H9 (cell line): ENCODE results near the gene SFMBT2. TPM values are rescaled to one million over a fixed set of nuclear protein-coding genes. Genes with fewer than 3 reads are reported as not detected.

Experiments used
- DNase-seq: peaks from one replicate; pipeline ENCODE4 v3.0.0-alpha.2; 2017
- H2AFZ ChIP-seq: one replicate; pipeline ENCODE4 v1.6.1; 2013; ENCODE audit warnings: mild to moderate bottlenecking, low read length, control low read depth, moderate library complexity
- H2AK5ac ChIP-seq: 2 replicates; pipeline ENCODE4 v1.6.1; 2013; ENCODE audit warnings: low read length, control low read depth, mixed read lengths; ENCODE audit not compliant: insufficient read length
- H2BK120ac ChIP-seq: one replicate; pipeline ENCODE4 v1.6.1; 2013; ENCODE audit warnings: low read depth, mild to moderate bottlenecking, low read length, control low read depth, inconsistent platforms; ENCODE audit not compliant: poor library complexity, severe bottlenecking
- H2BK12ac ChIP-seq: 2 replicates; pipeline ENCODE4 v1.6.1; 2013; ENCODE audit warnings: low read length, control low read depth, mixed read lengths, low read depth; ENCODE audit not compliant: insufficient read length
- H2BK15ac ChIP-seq: 2 replicates; pipeline ENCODE4 v1.6.1; 2013; ENCODE audit warnings: low read depth, low read length, control low read depth
- H2BK20ac ChIP-seq: one replicate; pipeline ENCODE4 v1.6.1; 2013; ENCODE audit warnings: low read depth, mild to moderate bottlenecking, low read length, control low read depth, inconsistent platforms; ENCODE audit not compliant: poor library complexity, severe bottlenecking
- H2BK5ac ChIP-seq: 2 replicates; pipeline ENCODE4 v1.6.1; 2013; ENCODE audit warnings: low read length, control low read depth, mixed read lengths; ENCODE audit not compliant: insufficient read length
- H3K14ac ChIP-seq: 2 replicates; pipeline ENCODE4 v1.6.1; 2013; ENCODE audit warnings: low read length, control low read depth; ENCODE audit not compliant: insufficient read depth
- H3K18ac ChIP-seq: 2 replicates; pipeline ENCODE4 v1.6.1; 2013; ENCODE audit warnings: low read depth, mild to moderate bottlenecking, mixed read lengths, low read length, control low read depth; ENCODE audit not compliant: insufficient read length
- H3K23ac ChIP-seq: 2 replicates; pipeline ENCODE4 v1.6.1; 2013; ENCODE audit warnings: low read length, control low read depth, mixed read lengths, low read depth; ENCODE audit not compliant: insufficient read length
- H3K23me2 ChIP-seq: 2 replicates; pipeline ENCODE4 v1.6.1; 2013; ENCODE audit warnings: low read depth, mild to moderate bottlenecking, mixed read lengths, low read length, control low read depth; ENCODE audit not compliant: insufficient read length, poor library complexity, severe bottlenecking
- H3K27ac ChIP-seq: 2 replicates; pipeline ENCODE4 v1.5.1; 2013; ENCODE audit warnings: low read length, control low read depth, mixed read lengths, low read depth; ENCODE audit not compliant: insufficient read length
- H3K27me3 ChIP-seq: 2 replicates; pipeline ENCODE4 v1.6.1; 2013; ENCODE audit warnings: low read length, control low read depth, inconsistent platforms; ENCODE audit not compliant: insufficient read depth
- H3K4ac ChIP-seq: 2 replicates; pipeline ENCODE4 v1.6.1; 2013; ENCODE audit warnings: low read depth, mild to moderate bottlenecking, control low read depth, inconsistent platforms, low read length, moderate library complexity
- H3K4me1 ChIP-seq: 2 replicates; pipeline ENCODE4 v1.6.1; 2013; ENCODE audit warnings: low read length, control low read depth, inconsistent platforms; ENCODE audit not compliant: insufficient read depth
- H3K4me2 ChIP-seq: 2 replicates; pipeline ENCODE4 v1.6.1; 2013; ENCODE audit warnings: low read length, control low read depth, mixed read lengths; ENCODE audit not compliant: insufficient read length, insufficient read depth
- H3K56ac ChIP-seq: 2 replicates; pipeline ENCODE4 v1.6.1; 2013; ENCODE audit warnings: low read depth, mild to moderate bottlenecking, mixed read lengths, low read length, control low read depth; ENCODE audit not compliant: insufficient read length
- H3K79me1 ChIP-seq: 2 replicates; pipeline ENCODE4 v1.6.1; 2013; ENCODE audit warnings: low read depth, mild to moderate bottlenecking, moderate library complexity, low read length, control low read depth, inconsistent platforms; ENCODE audit not compliant: insufficient read depth, poor library complexity, severe bottlenecking
- H3K79me2 ChIP-seq: 2 replicates; pipeline ENCODE4 v1.6.1; 2013; ENCODE audit warnings: low read length, control low read depth, inconsistent platforms; ENCODE audit not compliant: insufficient read depth
- H3K9ac ChIP-seq: 2 replicates; pipeline ENCODE4 v1.6.1; 2013; ENCODE audit warnings: low read length, control low read depth, mixed read lengths; ENCODE audit not compliant: insufficient read length; ENCODE audit errors: extremely low read depth
- H3K9me3 ChIP-seq: one replicate; pipeline ENCODE4 v1.6.1; 2013; ENCODE audit warnings: low read depth, low read length, inconsistent platforms; ENCODE audit not compliant: control insufficient read depth
- H3T11ph ChIP-seq: one replicate; pipeline ENCODE4 v1.6.1; 2013; ENCODE audit warnings: mild to moderate bottlenecking, low read length, control low read depth, inconsistent platforms
- H4K20me1 ChIP-seq: one replicate; pipeline ENCODE4 v1.6.1; 2013; ENCODE audit not compliant: control insufficient read depth, insufficient read length, insufficient read depth
- H4K5ac ChIP-seq: 2 replicates; pipeline ENCODE4 v1.6.1; 2013; ENCODE audit warnings: low read depth, mild to moderate bottlenecking, mixed read lengths, low read length, control low read depth; ENCODE audit not compliant: insufficient read length
- H4K8ac ChIP-seq: replicated peaks from 2 replicates; pipeline ENCODE4 v1.6.1; 2013; ENCODE audit warnings: low read length, control low read depth, mixed read lengths, low read depth; ENCODE audit not compliant: insufficient read length
- H4K91ac ChIP-seq: 2 replicates; pipeline ENCODE4 v1.6.1; 2013; ENCODE audit warnings: low read depth, mild to moderate bottlenecking, moderate library complexity, mixed read lengths, low read length, control low read depth; ENCODE audit not compliant: insufficient read length
- H3K27ac Mint-ChIP-seq, 3 experiments: 2 replicates in 2 of 3; 3 replicates in 1 of 3; pipeline ENCODE4 v1.8.0; 2020 to 2021; ENCODE audit warnings: mixed read lengths in 3 of 3, mild to moderate bottlenecking in 1 of 3, moderate library complexity in 1 of 3
- H3K27me3 Mint-ChIP-seq: 2 replicates; pipeline ENCODE4 v1.8.0; 2021; ENCODE audit warnings: low read depth, mild to moderate bottlenecking, moderate library complexity, mixed read lengths
- H3K36me3 Mint-ChIP-seq, 3 experiments: 2 replicates in 2 of 3; 3 replicates in 1 of 3; pipeline ENCODE4 v1.8.0; 2020 to 2021; ENCODE audit warnings: low read depth in 3 of 3, mixed read lengths in 3 of 3; ENCODE audit not compliant: insufficient read depth in 1 of 3
- H3K4me1 Mint-ChIP-seq, 2 experiments: 2 replicates each; pipeline ENCODE4 v1.8.0; 2020; ENCODE audit warnings: mixed read lengths in 2 of 2
- H3K4me3 Mint-ChIP-seq, 2 experiments: 2 replicates in 1 of 2; 3 replicates in 1 of 2; pipeline ENCODE4 v1.8.0; 2020 to 2021; ENCODE audit warnings: mild to moderate bottlenecking in 2 of 2, mixed read lengths in 2 of 2, moderate library complexity in 1 of 2
- H3K9me3 Mint-ChIP-seq, 2 experiments: 2 replicates in 1 of 2; 3 replicates in 1 of 2; pipeline ENCODE4 v1.8.0; 2020; ENCODE audit warnings: mild to moderate bottlenecking in 2 of 2, mixed read lengths in 2 of 2, moderate library complexity in 1 of 2
- WGBS: extraction: QIAGEN DNeasy Blood & Tissue Kit; methylation state at CpG from one replicate; pipeline ENCODE4 v1.1.7; 2013; ENCODE audit warnings: missing lambda C conversion rate, low lambda C conversion rate, mixed read lengths; ENCODE audit not compliant: insufficient read length; ENCODE audit errors: extremely low coverage; 5-methylcytosine and 5-hydroxymethylcytosine counted together
- total RNA-seq: library from RNA; stranded (reverse); gene quantifications from 2 replicates; pipeline ENCODE4 v1.2.1, GENCODE V29; 2021
- TF ChIP-seq, protein P1 (sequence below): fragments of 200-600 bp; sonication (generic); conservative IDR thresholded peaks from 3 replicates; pipeline ENCODE4 v1.8.0; 2021; ENCODE audit warnings: antibody characterized with exemption, mild to moderate bottlenecking

SFMBT2 gene
- total RNA-seq, 1 experiment from 2014 or later: 5.3 TPM

DNA sequence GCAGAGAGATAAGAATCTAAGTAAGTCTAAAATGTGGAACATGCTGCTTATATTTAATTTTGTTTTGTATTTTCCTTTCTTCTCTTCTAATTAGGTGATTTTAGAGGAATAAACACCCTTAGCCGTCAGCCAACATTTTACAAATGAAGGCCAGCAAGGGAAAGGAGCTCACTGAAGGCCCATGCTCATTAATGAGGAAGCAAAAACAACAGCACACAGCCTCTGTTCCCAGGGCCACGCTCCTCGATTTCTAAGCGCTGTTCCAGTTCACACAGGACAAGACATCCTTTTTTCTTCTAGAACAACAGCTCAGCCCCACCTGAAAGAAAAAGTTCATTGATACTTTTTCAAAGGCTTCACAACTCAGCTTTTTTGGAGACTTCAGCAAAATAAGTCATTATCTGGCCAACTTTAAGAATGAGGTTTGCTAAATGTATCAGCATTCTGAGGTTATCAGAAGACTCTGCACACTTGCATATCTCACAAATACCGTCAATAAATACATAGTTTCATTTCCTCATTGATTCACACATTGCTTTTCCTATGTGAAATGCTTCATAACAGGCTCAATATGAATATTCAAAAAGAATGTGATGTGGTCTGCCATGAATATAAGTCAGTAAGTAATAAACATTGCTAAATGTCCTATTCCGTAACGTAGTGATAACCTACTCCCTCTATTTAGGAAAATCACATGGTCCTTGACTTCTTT lies 34.8 kb upstream of the SFMBT2 start:
- no peak overlapping the region for H3K14ac ChIP-seq
- Mint-ChIP-seq H3K27me3 (no peaks in the 10 kb centered on the region; the same call in 1 of the 2 replicates), H3K27ac (peak overlapping the region in 1 of 3 experiments; percentile 76; a peak in 1 of 7 replicates), H3K4me3 (no peak overlapping the region), H3K4me1 (peaks cover 5 to 16% of the 10 kb centered on the region in 2 experiments), H3K36me3 (peaks cover 9 to 27% (median 15%) of the 10 kb centered on the region in 3 experiments), H3K9me3 (peaks cover 29% of the 10 kb centered on the region in 2 experiments)
- H4K5ac ChIP-seq: no peak overlapping the region
- H4K20me1 ChIP-seq: no peaks in the 10 kb centered on the region
- H3K27ac ChIP-seq: no peak overlapping the region
- TF ChIP-seq, protein P1, sequence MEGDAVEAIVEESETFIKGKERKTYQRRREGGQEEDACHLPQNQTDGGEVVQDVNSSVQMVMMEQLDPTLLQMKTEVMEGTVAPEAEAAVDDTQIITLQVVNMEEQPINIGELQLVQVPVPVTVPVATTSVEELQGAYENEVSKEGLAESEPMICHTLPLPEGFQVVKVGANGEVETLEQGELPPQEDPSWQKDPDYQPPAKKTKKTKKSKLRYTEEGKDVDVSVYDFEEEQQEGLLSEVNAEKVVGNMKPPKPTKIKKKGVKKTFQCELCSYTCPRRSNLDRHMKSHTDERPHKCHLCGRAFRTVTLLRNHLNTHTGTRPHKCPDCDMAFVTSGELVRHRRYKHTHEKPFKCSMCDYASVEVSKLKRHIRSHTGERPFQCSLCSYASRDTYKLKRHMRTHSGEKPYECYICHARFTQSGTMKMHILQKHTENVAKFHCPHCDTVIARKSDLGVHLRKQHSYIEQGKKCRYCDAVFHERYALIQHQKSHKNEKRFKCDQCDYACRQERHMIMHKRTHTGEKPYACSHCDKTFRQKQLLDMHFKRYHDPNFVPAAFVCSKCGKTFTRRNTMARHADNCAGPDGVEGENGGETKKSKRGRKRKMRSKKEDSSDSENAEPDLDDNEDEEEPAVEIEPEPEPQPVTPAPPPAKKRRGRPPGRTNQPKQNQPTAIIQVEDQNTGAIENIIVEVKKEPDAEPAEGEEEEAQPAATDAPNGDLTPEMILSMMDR: no peak
- H3K9me3 ChIP-seq: peaks cover 14% of the 10 kb centered on the region
- no peak overlapping the region for H4K91ac ChIP-seq
- H2BK120ac ChIP-seq: no peak overlapping the region
- H3K23ac ChIP-seq: no peak overlapping the region
- H2AK5ac ChIP-seq: no peak overlapping the region
- no peak overlapping the region for H2AFZ ChIP-seq
- no peak overlapping the region for H3K56ac ChIP-seq
- no peak overlapping the region for H2BK20ac ChIP-seq
- no peaks in the 10 kb centered on the region for H3K79me2 ChIP-seq
- H3K9ac ChIP-seq: no peak overlapping the region
- DNase-seq: no peak
- H3K4ac ChIP-seq: no peak overlapping the region
- H3K4me1 ChIP-seq: no peaks in the 10 kb centered on the region; the same call in 1 of the 2 replicates
- no peak overlapping the region for H2BK12ac ChIP-seq
- WGBS: no CpG with 5 or more reads among the region's 7 CpGs
- H3K23me2 ChIP-seq: no peaks in the 10 kb centered on the region
- no peak overlapping the region for H3T11ph ChIP-seq
- no peak overlapping the region for H4K8ac ChIP-seq
- no peak overlapping the region for H3K18ac ChIP-seq
- H3K4me2 ChIP-seq: no peak overlapping the region
- no peaks in the 10 kb centered on the region for H3K79me1 ChIP-seq
- H3K27me3 ChIP-seq: no peaks in the 10 kb centered on the region
- H2BK5ac ChIP-seq: no peak overlapping the region
- no peak overlapping the region for H2BK15ac ChIP-seq
